PC-9 (cell line): ENCODE measurements around the gene RHBDD3. TPM values are rescaled to one million over a fixed set of nuclear protein-coding genes. Genes with fewer than 3 reads are reported as not detected.
A peak's percentile ranks its signal among the peaks of the same experiment; 100 is the strongest.

Experiments used
- BruUV-seq: library from RNA; stranded (reverse); fragments of 400-500 nt; replicated peaks from 2 replicates; lab custom pipeline; 2021; lab: Mats Ljungman, UMichigan
- CTCF ChIA-PET: fragments of 300-600 bp; sonication (Branson Sonifier 250); formaldehyde crosslinking; loops from one replicate; lab custom pipeline; 2022; ENCODE audit warnings: antibody characterized with exemption; lab: Charles Lee
- POLR2A ChIA-PET: fragments of 300-600 bp; sonication (Branson Sonifier 250); formaldehyde crosslinking; loops from one replicate; lab custom pipeline; 2022; ENCODE audit warnings: antibody characterized with exemption; ENCODE audit not compliant: unreplicated experiment; lab: Charles Lee
- DNase-seq, 2 experiments: peaks; one replicate each; pipeline versions ENCODE4 v3.0.0 to v3.0.0-alpha.2; 2015 to 2022; ENCODE audit warnings: mixed read lengths in 1 of 2
- H2AFZ ChIP-seq: fragments of 200-600 bp; sonication (generic); 2 replicates; pipeline ENCODE4 v1.8.1; 2017; ENCODE audit warnings: antibody characterized with exemption
- H3F3A ChIP-seq: fragments of 200-600 bp; sonication (generic); 2 replicates; pipeline ENCODE4 v1.8.1; 2017; ENCODE audit warnings: antibody characterized with exemption, mild to moderate bottlenecking, low read depth; ENCODE audit not compliant: insufficient read depth
- H3K27ac ChIP-seq: fragments of 200-600 bp; sonication (generic); 2 replicates; pipeline ENCODE4 v1.6.1; 2016; ENCODE audit warnings: mixed run types
- H3K27me3 ChIP-seq: fragments of 200-600 bp; sonication (generic); 2 replicates; pipeline ENCODE4 v1.6.1; 2016; ENCODE audit warnings: low read depth, mixed run types; ENCODE audit not compliant: insufficient read depth
- H3K36me3 ChIP-seq: fragments of 200-600 bp; sonication (generic); 2 replicates; pipeline ENCODE4 v1.6.1; 2016; ENCODE audit warnings: low read depth, mixed run types
- H3K4me1 ChIP-seq: fragments of 200-600 bp; sonication (generic); replicated peaks from 2 replicates; pipeline ENCODE4 v1.6.1; 2016; ENCODE audit warnings: mixed run types; ENCODE audit not compliant: insufficient read depth
- H3K4me2 ChIP-seq: fragments of 200-600 bp; sonication (generic); 2 replicates; pipeline ENCODE4 v1.6.1; 2017; ENCODE audit warnings: mixed run types
- H3K4me3 ChIP-seq: fragments of 200-600 bp; sonication (generic); 2 replicates; pipeline ENCODE4 v1.6.1; 2016; ENCODE audit warnings: mixed run types
- H3K79me2 ChIP-seq: fragments of 200-600 bp; sonication (generic); 2 replicates; pipeline ENCODE4 v1.6.1; 2017; ENCODE audit warnings: low read depth, mixed run types
- H3K9me2 ChIP-seq: fragments of 200-600 bp; sonication (generic); 2 replicates; pipeline ENCODE4 v1.8.1; 2017; ENCODE audit warnings: mild to moderate bottlenecking; ENCODE audit not compliant: insufficient read depth
- H3K9me3 ChIP-seq: fragments of 200-600 bp; sonication (generic); 2 replicates; pipeline ENCODE4 v1.8.1; 2016; ENCODE audit warnings: low read depth; ENCODE audit not compliant: insufficient read depth
- H4K20me1 ChIP-seq: fragments of 200-600 bp; sonication (generic); 2 replicates; pipeline ENCODE4 v1.8.1; 2017; ENCODE audit not compliant: insufficient read depth
- EZH2 ChIP-seq: fragments of 200-600 bp; sonication (generic); IDR thresholded peaks from 2 replicates; pipeline ENCODE4 v1.8.0; 2017; ENCODE audit warnings: antibody characterized with exemption, low read depth
- intact Hi-C: fragments of 100-400 bp; cut with micrococcal nuclease; formaldehyde crosslinking; loops from one replicate; pipeline ENCODE4 v1.10.0; 2022; ENCODE audit not compliant: unreplicated experiment
- total RNA-seq: library from RNA; stranded (reverse); gene quantifications from 2 replicates; pipeline ENCODE4 v1.2.3, GENCODE V29; 2021
- TF ChIP-seq, protein P1 (sequence below): fragments of 200-600 bp; sonication (generic); conservative IDR thresholded peaks from 2 replicates; pipeline ENCODE4 v1.6.1; 2017; ENCODE audit warnings: mixed run types, antibody characterized with exemption, mild to moderate bottlenecking, moderate library complexity

RHBDD3 gene
- total RNA-seq, 1 experiment from 2014 or later, result 17.6 TPM

DNA sequence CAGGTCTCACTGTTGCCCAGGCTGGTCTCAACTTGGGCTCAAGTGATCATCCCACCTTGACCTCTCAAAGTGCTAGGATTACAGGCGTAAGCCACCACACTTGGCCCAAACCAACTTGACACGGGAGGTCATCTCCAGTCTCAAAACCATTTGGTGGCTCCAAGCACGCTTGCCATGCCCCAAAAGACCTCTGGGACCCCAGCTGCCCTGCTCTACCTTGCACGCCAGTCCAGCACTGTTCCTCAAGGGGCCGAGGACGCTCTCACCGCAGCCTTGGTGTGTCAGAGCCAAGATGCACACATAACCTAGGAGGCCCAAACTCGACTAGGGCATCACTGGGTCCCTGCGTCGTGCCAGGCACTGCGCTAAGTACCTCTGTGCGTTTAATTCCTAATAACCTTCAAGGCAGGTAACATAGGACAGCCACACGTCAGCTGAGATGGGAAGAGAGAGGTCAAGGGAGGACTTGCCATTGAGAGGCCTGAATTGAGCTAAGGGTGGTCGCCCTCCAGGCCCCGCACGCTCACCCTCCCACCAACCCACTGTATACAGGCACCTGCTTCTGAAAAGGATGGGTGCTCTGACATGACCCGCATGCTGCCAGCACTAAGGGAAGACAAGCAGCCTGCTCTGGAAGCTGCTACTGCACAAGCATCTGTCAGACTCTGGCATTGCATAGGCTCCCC is 34.1 kb upstream of the RHBDD3 start:
- peaks cover 17% of the 10 kb centered on the region; the same call in 1 of the 2 replicates for H3K36me3 ChIP-seq
- H3K4me2 ChIP-seq, result no peak overlapping the region
- H3K4me3 ChIP-seq, result no peak overlapping the region
- no peak overlapping the region for H2AFZ ChIP-seq
- H3K9me3 ChIP-seq, result no peaks in the 10 kb centered on the region
- no peaks in the 10 kb centered on the region for H3K9me2 ChIP-seq
- no peaks in the 10 kb centered on the region for H3K79me2 ChIP-seq
- no peaks in the 10 kb centered on the region for H3K4me1 ChIP-seq
- H3F3A ChIP-seq, result peaks cover 77% of the 10 kb centered on the region
- intact Hi-C loops, result loop anchor here (10.0 kb wide), 1 partner anchor 83 kb away; the partner anchor contains the start of gene AP1B1
- peaks cover 45% of the 10 kb centered on the region for H4K20me1 ChIP-seq
- TF ChIP-seq, protein P1, sequence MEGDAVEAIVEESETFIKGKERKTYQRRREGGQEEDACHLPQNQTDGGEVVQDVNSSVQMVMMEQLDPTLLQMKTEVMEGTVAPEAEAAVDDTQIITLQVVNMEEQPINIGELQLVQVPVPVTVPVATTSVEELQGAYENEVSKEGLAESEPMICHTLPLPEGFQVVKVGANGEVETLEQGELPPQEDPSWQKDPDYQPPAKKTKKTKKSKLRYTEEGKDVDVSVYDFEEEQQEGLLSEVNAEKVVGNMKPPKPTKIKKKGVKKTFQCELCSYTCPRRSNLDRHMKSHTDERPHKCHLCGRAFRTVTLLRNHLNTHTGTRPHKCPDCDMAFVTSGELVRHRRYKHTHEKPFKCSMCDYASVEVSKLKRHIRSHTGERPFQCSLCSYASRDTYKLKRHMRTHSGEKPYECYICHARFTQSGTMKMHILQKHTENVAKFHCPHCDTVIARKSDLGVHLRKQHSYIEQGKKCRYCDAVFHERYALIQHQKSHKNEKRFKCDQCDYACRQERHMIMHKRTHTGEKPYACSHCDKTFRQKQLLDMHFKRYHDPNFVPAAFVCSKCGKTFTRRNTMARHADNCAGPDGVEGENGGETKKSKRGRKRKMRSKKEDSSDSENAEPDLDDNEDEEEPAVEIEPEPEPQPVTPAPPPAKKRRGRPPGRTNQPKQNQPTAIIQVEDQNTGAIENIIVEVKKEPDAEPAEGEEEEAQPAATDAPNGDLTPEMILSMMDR, result no peak
- TF ChIP-seq EZH2, result no peak
- H3K27me3 ChIP-seq, result no peaks in the 10 kb centered on the region
- BruUV-seq, result TSS peak; percentile 7
- H3K27ac ChIP-seq, result no peak overlapping the region
- DNase-seq, result no peak
- ChIA-PET POLR2A (no interaction called here), CTCF (no interaction called here)

GRCh38 chr22:29300807-29301601 is 33.2 kb upstream of the RHBDD3 start:
- ChIA-PET POLR2A (interaction anchor here (0.6 kb wide), 1 partner anchor 578 kb away, joined by 4 read pairs; no protein-coding TSS in a partner anchor), CTCF (no interaction called here)
- no peaks in the 10 kb centered on the region for H3K27me3 ChIP-seq
- H3K9me2 ChIP-seq, result no peaks in the 10 kb centered on the region
- H2AFZ ChIP-seq, result no peak overlapping the region
- TF ChIP-seq, protein P1, result no peak
- no peak for TF ChIP-seq EZH2
- H3K9me3 ChIP-seq, result no peaks in the 10 kb centered on the region
- no peak overlapping the region for H3K4me3 ChIP-seq
- intact Hi-C loops, result loop anchor here (10.0 kb wide), 1 partner anchor 84 kb away; the partner anchor contains the start of gene AP1B1
- H3K36me3 ChIP-seq, result peaks cover 21% of the 10 kb centered on the region
- no TSS peak for BruUV-seq
- peaks cover 53% of the 10 kb centered on the region for H4K20me1 ChIP-seq
- no peak for DNase-seq
- H3F3A ChIP-seq, result peaks cover 85% of the 10 kb centered on the region
- no peaks in the 10 kb centered on the region for H3K4me1 ChIP-seq
- H3K4me2 ChIP-seq, result no peak overlapping the region
- H3K27ac ChIP-seq, result no peak overlapping the region
- H3K79me2 ChIP-seq, result no peaks in the 10 kb centered on the region

GRCh38 chr22:29300467-29300806 is 32.7 kb upstream of the RHBDD3 start:
- H3K4me3 ChIP-seq, result no peak overlapping the region
- POLR2A ChIA-PET, result no interaction called here
- no TSS peak for BruUV-seq
- peaks cover 26% of the 10 kb centered on the region for H3K36me3 ChIP-seq
- H3K9me3 ChIP-seq, result no peaks in the 10 kb centered on the region
- DNase-seq, result no peak
- no peaks in the 10 kb centered on the region for H3K9me2 ChIP-seq
- CTCF ChIA-PET, result no interaction called here
- no peaks in the 10 kb centered on the region for H3K27me3 ChIP-seq
- intact Hi-C loops, result loop anchor here (10.0 kb wide), 1 partner anchor 84 kb away; the partner anchor contains the start of gene AP1B1
- H3K4me2 ChIP-seq, result no peak overlapping the region
- TF ChIP-seq EZH2, result no peak
- TF ChIP-seq, protein P1, result no peak
- no peaks in the 10 kb centered on the region for H3K79me2 ChIP-seq
- no peaks in the 10 kb centered on the region for H3K4me1 ChIP-seq
- H3F3A ChIP-seq, result peaks cover 85% of the 10 kb centered on the region
- peaks cover 59% of the 10 kb centered on the region for H4K20me1 ChIP-seq
- H3K27ac ChIP-seq, result no peak overlapping the region
- no peak overlapping the region for H2AFZ ChIP-seq
